DLD1 (cell line): ENCODE data around the gene MYO5B.

Experiments
- in situ Hi-C: cut with HindIII; loops from 2 replicates; pipeline ENCODE4 v1.10.0; 2017; ENCODE audit warnings: low sequenced_read_pairs

The MYO5B gene

GRCh38 chr18:50190236-50190635, 4.7 kb downstream of the MYO5B start:
- in situ Hi-C loops, result loop anchor here (10.0 kb wide), 1 partner anchor 145 kb away; no protein-coding TSS in a partner anchor

- in situ Hi-C loops, result no loop called here
These were observed 5.8 kb downstream of the MYO5B start for GRCh38 chr18:50189160-50189559.

DNA sequence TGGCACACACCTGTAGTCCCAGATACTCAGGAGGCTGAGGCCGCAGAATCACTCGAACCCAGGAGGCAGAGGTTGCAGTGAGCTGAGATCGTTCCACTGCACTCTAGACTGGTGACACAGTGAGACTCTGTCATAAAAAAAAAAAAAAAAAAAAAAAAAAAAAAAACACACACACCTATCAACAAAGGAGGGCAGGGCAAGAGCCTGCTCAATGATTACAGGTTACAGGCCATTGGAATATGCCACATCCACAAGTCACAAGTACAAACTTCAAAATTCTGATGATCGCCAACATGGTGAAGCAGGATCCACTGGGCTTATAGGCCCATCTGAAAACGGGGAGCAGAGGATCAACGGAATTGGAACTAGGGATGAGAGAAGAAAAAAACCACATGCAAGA, 6.3 kb downstream of the MYO5B start:
- in situ Hi-C loops, result no loop called here

- in situ Hi-C loops, result no loop called here
These were observed 7.3 kb downstream of the MYO5B start for GRCh38 chr18:50187659-50188058.

- in situ Hi-C loops, result no loop called here
These were observed 8.6 kb downstream of the MYO5B start for GRCh38 chr18:50186385-50186784.

DNA sequence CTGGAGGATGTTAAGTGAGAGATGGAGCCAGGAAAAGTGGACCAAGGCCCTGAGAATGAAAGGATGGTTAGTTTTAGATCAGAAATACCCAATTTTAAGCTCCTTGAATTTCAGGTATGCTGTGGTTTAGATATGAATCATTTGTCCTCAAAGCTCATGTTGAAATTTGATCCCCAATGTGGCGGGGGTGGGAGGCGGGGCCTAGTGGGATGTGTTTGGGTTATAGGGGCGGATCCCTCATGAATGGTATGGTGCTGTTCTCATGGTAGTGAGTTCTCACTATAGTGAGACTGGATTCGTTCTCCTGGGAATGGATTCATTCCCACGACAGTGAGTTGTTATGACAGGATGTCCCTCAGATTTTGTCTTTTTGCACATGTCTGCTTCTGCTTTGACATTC, 11.4 kb downstream of the MYO5B start:
- in situ Hi-C loops, result no loop called here

DNA sequence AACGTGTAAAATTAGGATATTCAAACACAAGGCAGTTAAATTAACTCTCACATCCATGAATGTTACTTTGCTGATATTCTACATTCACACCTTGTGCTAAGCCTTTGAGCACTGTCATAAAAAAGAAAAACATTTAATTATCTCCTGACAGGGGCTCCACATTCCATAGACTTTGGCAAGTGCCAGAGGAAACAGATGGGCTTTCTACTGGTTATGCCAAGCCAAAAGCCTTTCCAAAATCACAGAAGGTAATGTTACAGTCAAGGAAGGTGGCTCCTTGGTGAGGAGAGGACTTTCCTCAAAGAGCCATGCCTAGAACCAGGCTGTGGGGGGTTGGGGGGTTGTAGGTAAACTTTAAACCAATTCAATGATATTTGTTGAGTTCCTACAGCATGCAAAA, 12.4 kb downstream of the MYO5B start:
- in situ Hi-C loops, result no loop called here

- in situ Hi-C loops, result no loop called here
These were observed 13.4 kb downstream of the MYO5B start for GRCh38 chr18:50181590-50181989.

DNA sequence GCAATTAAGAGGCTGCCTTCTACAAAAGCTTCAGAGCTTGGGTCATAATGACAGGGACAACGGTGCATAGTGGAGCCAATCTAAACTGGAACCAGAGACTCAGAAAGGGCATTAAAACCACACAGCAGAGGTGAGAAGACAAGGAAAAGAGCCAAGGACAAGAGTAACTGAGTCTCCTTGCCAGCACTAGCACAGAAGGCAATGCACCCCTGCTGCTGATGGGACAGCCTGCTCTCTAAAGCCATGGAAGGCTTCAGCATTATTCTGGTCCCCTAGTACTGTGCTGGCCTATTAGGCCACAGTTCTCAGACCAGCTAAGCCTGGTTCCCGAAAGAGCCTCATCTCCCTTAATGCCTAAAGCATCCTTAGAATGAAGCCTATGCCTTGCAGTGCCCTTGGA, 15.5 kb downstream of the MYO5B start:
- in situ Hi-C loops, result no loop called here

- in situ Hi-C loops, result no loop called here
These were observed 17.5 kb downstream of the MYO5B start for GRCh38 chr18:50177294-50177992.

GRCh38 chr18:50172367-50172766, 22.6 kb downstream of the MYO5B start:
- in situ Hi-C loops, result no loop called here

- in situ Hi-C loops, result no loop called here
These were observed 23.5 kb downstream of the MYO5B start for GRCh38 chr18:50171406-50171805.

- in situ Hi-C loops, result no loop called here
These were observed 24.9 kb downstream of the MYO5B start for GRCh38 chr18:50170004-50170403.

DNA sequence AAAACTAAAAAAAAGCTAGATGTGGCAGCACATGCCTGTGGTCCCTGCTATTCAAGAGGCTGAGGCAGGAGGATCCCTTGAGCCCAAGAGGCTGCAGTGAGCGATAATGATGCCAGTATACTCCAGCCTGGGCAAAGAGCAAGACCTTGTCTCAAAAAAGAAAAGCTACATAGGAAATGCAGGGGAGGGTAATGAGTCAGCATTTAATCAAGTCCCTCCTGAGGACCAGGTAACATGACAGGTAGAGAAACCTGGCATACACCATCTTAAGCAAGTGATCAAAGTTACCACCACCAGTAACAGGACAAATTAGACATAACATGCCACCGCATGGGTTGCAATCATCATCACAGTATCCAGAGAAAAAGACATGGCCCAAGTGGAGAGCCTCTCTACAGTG, 25.8 kb downstream of the MYO5B start:
- in situ Hi-C loops, result no loop called here

GRCh38 chr18:50167966-50168365, 27.0 kb downstream of the MYO5B start:
- in situ Hi-C loops, result no loop called here

GRCh38 chr18:50166901-50167300, 28.0 kb downstream of the MYO5B start:
- in situ Hi-C loops, result no loop called here

DNA sequence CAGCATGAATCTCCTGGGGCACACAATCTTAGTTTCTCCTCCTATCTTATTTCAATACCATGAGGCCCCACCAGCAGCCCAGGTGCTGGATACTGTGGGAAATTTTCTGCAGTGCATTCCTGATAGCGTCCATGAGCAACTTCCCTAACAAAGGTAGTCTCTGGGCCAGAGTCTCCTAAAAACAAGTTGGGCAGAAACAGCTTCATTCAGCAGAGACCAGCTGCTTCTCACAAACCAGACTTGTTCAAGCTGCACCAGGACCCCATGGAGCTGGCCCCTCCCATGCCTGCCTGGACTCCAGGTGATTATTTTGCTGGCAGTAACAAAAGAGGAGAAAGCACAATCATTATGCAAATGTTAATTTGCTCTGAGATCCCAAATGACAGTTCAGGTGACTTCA, 31.4 kb downstream of the MYO5B start:
- in situ Hi-C loops, result no loop called here

DNA sequence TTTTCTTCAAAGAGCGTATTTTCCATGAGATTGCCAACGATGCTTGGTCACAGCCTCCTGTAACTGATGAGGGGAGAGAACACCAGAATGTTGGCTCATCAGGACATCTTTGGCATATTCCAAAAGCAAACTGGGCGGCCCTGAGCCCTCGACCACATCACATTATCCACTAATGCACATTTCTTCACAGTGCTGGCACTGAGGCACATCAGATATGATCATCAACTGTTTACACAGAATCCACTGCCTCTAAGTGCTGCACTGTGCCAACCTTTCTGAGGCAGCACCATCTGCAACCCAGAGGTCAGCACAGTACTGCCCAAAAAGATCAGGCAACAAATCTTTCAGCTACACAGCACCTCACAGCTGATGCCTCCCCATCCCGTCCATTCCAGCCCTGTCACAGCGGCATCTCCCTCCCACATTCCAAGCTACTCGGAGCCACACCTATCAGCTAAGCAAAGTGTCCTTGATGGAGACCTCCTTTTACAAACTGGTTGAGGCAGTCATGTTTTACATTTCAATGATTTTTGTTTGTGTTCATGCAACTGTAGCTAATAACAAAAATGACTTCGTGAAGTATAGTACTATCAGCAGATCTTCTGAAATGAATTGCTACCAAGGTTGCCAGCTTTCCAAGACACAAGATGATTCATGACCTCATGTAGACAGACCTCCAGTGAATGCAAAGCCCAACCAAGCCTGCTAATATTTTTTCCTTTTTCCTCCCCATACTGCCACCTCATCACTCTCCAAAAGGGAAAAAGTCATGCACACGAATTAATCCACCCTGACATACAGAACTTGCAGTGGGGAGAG, 32.3 kb downstream of the MYO5B start:
- in situ Hi-C loops, result no loop called here

DNA sequence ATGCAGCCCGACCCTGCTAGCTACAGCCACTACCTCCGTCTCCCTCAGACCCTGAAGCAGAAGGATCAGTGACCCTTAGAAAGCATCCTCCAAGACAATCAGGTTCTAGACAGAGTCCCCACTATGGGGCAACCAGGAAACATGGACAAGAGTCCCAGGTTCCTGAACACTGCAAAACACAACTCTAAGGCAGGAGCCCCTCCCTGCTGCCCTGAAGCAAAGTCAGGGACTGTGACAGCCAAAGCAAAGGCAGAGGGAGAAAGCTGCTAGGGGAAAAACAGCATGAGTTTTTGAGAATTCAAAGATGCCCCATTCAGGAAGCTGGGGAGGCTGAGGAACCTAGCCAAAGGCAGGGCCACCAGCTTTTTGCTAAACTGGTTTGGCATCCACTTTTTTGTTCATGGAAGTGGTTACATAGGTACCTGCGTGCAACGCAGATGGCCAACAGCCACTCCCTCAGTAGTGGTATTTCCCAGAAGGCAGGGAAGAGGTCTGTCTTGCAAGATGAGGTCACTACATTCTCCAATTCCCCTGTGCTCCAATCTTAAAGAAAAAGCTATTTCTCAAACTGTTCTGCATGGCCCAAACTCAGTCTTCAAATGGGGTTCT, 33.2 kb downstream of the MYO5B start:
- in situ Hi-C loops, result no loop called here

- in situ Hi-C loops, result no loop called here
These were observed 35.3 kb downstream of the MYO5B start for GRCh38 chr18:50159654-50160046.

GRCh38 chr18:50158866-50159653, 35.9 kb downstream of the MYO5B start:
- in situ Hi-C loops, result no loop called here
